Pancreas (tissue), 10 donors: ENCODE data around the gene DNAJA3. TPM values are rescaled to one million over a fixed set of nuclear protein-coding genes. Genes with fewer than 3 reads are reported as not detected.

Experiments used
- ATAC-seq, 4 donors: fragments of 200-7000 bp; cut with Tn5 transposase; one replicate each; pipeline versions ENCODE4 v1.8.0 to v1.9.1; 2020; ENCODE audit warnings: mild to moderate bottlenecking in 4 of 4, moderate library complexity in 4 of 4
- DNase-seq, 6 donors: peaks; one replicate each; pipeline ENCODE4 v3.0.0-alpha.2; 2020
- FAIRE-seq: peaks from 2 replicates; lab custom pipeline; 2012; peaks lifted over from hg19 to GRCh38; lab: Jason Lieb, UNC
- H3K27ac ChIP-seq, 4 donors: fragments of 200-600 bp; sonication (generic); 1 replicate in 3 of 4; 2 replicates in 1 of 4; pipeline versions ENCODE4 v1.5.0 to v1.8.0; 2020
- H3K27me3 ChIP-seq, 4 donors: fragments of 200-600 bp; one replicate each; pipeline ENCODE4 v1.8.0; 2021
- H3K36me3 ChIP-seq, 3 donors: fragments of 200-600 bp; sonication (generic) in 1 of 3; one replicate each; pipeline versions ENCODE4 v1.5.0 to v1.8.0; 2020 to 2021
- H3K4me1 ChIP-seq, 3 donors: fragments of 200-600 bp; one replicate each; pipeline ENCODE4 v1.8.0; 2021
- H3K4me3 ChIP-seq, 4 donors: fragments of 200-600 bp; sonication (generic) in 2 of 4; one replicate each; pipeline versions ENCODE4 v1.5.0 to v1.8.0; 2020 to 2021
- H3K9me3 ChIP-seq, 4 donors: fragments of 200-600 bp; one replicate each; pipeline ENCODE4 v1.8.0; 2021
- CTCF ChIP-seq, 4 donors: fragments of 200-600 bp; sonication (generic) in 3 of 4; IDR thresholded peaks; one replicate each; pipeline versions ENCODE4 v1.5.0 to v1.8.0; 2021; ENCODE audit warnings: antibody characterized with exemption in 4 of 4
- WGBS, 2 donors: extraction: QIAGEN DNeasy Blood & Tissue Kit; methylation state at CpG; one replicate each; pipeline ENCODE4 v1.1.7; 2013; 5-methylcytosine and 5-hydroxymethylcytosine counted together
- intact Hi-C, 3 donors: fragments of 100-400 bp; cut with DNase I; formaldehyde crosslinking; loops; one replicate each; pipeline versions ENCODE4 v1.11.1 to v1.14.2; 2022
- polyA plus RNA-seq, 2 donors: library from polyadenylated mRNA; stranded (reverse); fragments of 200-250 nt; gene quantifications; one replicate each; pipeline ENCODE4 v1.2.3, GENCODE V29; 2013
- total RNA-seq, 6 donors: library from RNA; stranded (reverse); fragmentation: NEBNext Ultra II Directional in 4 of 6; extraction: Animal tissue kit (Norgen Biotek cat#: 25700) in 4 of 6; gene quantifications; one replicate each; pipeline versions ENCODE4 v1.2.1 to v1.2.4, GENCODE V29; 2021 to 2023
- donor health status: healthy with polysubstance abuse.
- donor health status: DM: no; HTN: no; CAD: no; lungs with moderate emphysema.
- donor health status: DM: no; HTN: no; CAD: no.
- donor health status: control.
- donor health status: control.
- donor health status: Bipolar disorder and iron deficiency.
- donor health status: DM: yes; HTN: yes; CAD: no.
- donor health status: DM: no; HTN: no; CAD: no.
- donor health status: DM: no; HTN: no; CAD: no.
- donor health status: DM: yes; HTN: yes; CAD: no.

Gene DNAJA3
- total and polyA plus RNA-seq, 8 donors, result 20.3 to 33.7 (median 21.5) TPM

- ATAC-seq, result peak; percentile 15 to 52 (median 32)
- peak in 4 of 6 donors; percentile 39 to 84 (median 60) for DNase-seq
Observed at GRCh38 chr16:4415538-4416199, 10.0 kb upstream of the DNAJA3 start.

GRCh38 chr16:4416200-4417032 lies 9.3 kb upstream of the DNAJA3 start, which contains the start of gene CORO7:
Gene CORO7 (minus strand): TSS chr16:4416596. CDS start chr16:4416518, 78 bp downstream.
- H3K27me3 ChIP-seq, result no peaks in the 10 kb centered on the region
- H3K9me3 ChIP-seq, result no peaks in the 10 kb centered on the region
- H3K36me3 ChIP-seq, result no peaks in the 10 kb centered on the region
- ATAC-seq (peak; percentile 97 to 99 (median 98)), FAIRE-seq (no peak), DNase-seq (peak; percentile 94 to 98 (median 98))
- peak within 1 kb of the TSS; percentile 78 to 99 (median 91) for H3K4me3 ChIP-seq
- TF ChIP-seq CTCF (IDR thresholded peaks at IDR 0.05), result peak in 1 of 4 donors; percentile 15
- WGBS, 2 donors, result 0 to 1% methylated on average over 45 to 92 of the region's 92 CpGs
- H3K27ac ChIP-seq, result peak within 1 kb of the TSS; percentile 51 to 73 (median 60)
- intact Hi-C loops, result no loop called here
- peaks cover 0 to 5% (median 0%) of the 10 kb centered on the region in 3 donors for H3K4me1 ChIP-seq

More at GRCh38 chr16:4415538-4416199, 10.0 kb upstream of the DNAJA3 start:
- Histone ChIP-seq H3K4me3 (peak overlapping the region; percentile 78 to 99 (median 91)), H3K36me3 (no peaks in the 10 kb centered on the region), H3K27me3 (no peaks in the 10 kb centered on the region), H3K9me3 (no peaks in the 10 kb centered on the region), H3K27ac (peak overlapping the region; percentile 51 to 73 (median 60)), H3K4me1 (peaks cover 0 to 5% (median 0%) of the 10 kb centered on the region in 3 donors)
- FAIRE-seq, result no peak
- no peak for TF ChIP-seq CTCF (IDR thresholded peaks at IDR 0.05)
- WGBS, 2 donors, result 3 to 9% methylated on average over 19 to 44 of the region's 44 CpGs
- intact Hi-C loops, result no loop called here

GRCh38 chr16:4419402-4419959 lies 6.2 kb upstream of the DNAJA3 start:
- no peak for DNase-seq
- Histone ChIP-seq H3K36me3 (no peaks in the 10 kb centered on the region), H3K4me1 (peaks cover 0 to 5% (median 0%) of the 10 kb centered on the region in 3 donors), H3K9me3 (no peaks in the 10 kb centered on the region), H3K27ac (no peak overlapping the region), H3K4me3 (no peak overlapping the region), H3K27me3 (no peaks in the 10 kb centered on the region)
- no peak for FAIRE-seq
- intact Hi-C loops, result no loop called here
- TF ChIP-seq CTCF (IDR thresholded peaks at IDR 0.05), result no peak
- ATAC-seq, result no peak
- 71 to 78% methylated on average over 7 of the region's 7 CpGs for WGBS, 2 donors

GRCh38 chr16:4420505-4421105 lies 5.1 kb upstream of the DNAJA3 start:
- WGBS, 2 donors, result 71 to 79% methylated on average over 8 of the region's 8 CpGs
- intact Hi-C loops, result no loop called here
- no peaks in the 10 kb centered on the region for H3K36me3 ChIP-seq
- ATAC-seq, result no peak
- H3K4me3 ChIP-seq, result no peak overlapping the region
- H3K27me3 ChIP-seq, result no peaks in the 10 kb centered on the region
- H3K27ac ChIP-seq, result no peak overlapping the region
- no peak for FAIRE-seq
- no peak for TF ChIP-seq CTCF (IDR thresholded peaks at IDR 0.05)
- H3K4me1 ChIP-seq, result peaks cover 0 to 4% (median 0%) of the 10 kb centered on the region in 3 donors
- H3K9me3 ChIP-seq, result no peaks in the 10 kb centered on the region
- no peak for DNase-seq
